Lung microvascular endothelial cell (primary cell): ENCODE measurements around the gene TULP3. TPM values are rescaled to one million over a fixed set of nuclear protein-coding genes. Genes with fewer than 3 reads are reported as not detected.

Source experiments
- DNase-seq, 2 donors: peaks; one replicate each; pipeline versions ENCODE4 v3.0.0 to v3.0.0-alpha.2; 2010; ENCODE audit warnings: low read depth in 2 of 2
- total RNA-seq: library from RNA; depleted of rRNA; stranded (reverse); fragments of >200 nt; gene quantifications from 2 replicates; pipeline ENCODE4 v1.2.1, GENCODE V29; 2014

The TULP3 gene
- total RNA-seq, 1 donor from 2014 or later = 15.9 TPM

DNA sequence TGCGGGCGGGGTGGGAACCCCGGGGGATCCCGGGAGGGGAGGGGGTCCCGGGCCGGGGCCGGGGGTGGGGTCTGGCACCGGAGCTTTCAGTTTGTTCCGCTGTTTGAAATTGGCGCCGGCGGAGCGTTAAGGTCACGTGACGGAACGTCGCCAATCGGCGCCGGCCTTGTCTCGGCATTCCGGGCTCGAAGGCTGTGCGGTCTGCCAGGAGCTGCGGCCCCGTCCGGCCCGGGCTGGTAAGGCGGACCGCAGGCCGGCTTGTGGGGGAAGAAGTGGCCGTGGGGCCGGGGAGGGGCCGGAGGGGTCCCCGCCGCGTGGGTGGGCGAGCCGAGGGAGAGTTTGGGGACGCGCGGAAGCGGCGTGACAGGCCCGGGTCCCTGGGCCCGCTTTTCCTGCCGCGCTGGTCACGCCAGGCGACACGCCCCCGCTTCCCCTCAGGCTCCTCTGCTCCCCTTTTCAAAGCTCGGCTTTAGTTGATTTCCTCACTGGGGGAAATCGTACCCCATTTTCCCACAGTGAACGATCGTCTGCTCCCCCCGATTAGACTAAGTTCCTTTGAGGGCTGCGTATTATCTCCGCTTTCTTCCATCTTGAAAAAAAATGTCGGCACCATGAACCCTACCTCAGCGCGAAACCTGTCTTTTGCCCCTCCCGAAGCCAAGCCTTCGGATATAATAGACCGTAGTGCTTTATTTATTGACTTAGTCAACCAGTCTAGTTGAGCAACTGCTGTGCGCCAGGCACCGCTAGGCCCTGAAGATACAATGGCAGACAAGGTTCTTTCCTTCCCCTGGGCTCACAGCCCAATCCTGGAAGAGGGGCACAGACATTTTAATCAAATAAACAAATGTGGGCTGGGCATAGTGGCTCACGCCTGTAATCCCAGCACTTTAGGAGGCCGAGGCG, 13.4 kb upstream of the TULP3 start, which contains the start of the genes FOXM1 and RHNO1:
TSS of gene FOXM1 (minus strand) at position 128 of the 906 bp plus-strand sequence. CDS start 2,696 bp downstream, outside the sequence.
TSS of gene RHNO1 (plus strand) at position 177 of the 906 bp plus-strand sequence. CDS start 8,144 bp downstream, outside the sequence.
- DNase-seq = peak; percentile 93 to 94

DNA sequence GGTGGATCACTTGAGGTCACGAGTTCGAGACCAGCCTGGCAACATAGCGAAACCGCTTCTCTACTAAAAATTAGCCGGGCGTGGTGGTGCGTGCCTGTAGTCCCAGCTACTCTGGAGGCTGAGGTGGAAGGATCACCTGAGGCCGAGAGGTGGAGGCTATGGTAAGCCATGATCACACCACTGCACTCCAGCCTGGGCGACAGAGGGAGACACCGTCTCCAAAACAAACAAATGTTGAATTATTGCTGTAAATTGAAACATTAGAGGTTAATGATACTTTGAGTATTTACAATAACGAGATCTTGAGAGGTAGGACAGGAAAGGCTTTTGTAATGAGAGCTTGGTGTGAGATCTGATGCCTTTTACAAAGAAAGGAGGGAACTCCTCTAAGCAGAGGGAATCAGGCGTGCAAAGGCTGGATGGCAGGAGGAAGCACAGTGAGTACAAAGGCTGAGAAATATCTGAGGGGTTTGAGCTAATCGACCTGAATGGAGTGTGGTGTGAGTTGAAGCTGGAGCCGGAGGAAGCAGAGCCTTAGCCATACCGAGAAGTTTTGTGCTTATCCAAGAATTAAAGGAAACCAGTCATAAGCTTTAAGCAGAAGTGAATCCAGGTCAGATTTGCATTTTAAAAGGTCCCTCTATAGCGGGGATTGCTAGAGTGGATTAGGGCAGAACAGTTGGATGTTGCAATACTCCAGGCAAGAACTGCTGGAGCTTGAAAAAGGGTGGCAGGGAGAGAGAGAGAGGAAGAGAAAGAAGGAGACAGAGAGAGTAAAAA, 12.5 kb upstream of the TULP3 start:
- peak in 1 of 2 donors; percentile 40 for DNase-seq

DNA sequence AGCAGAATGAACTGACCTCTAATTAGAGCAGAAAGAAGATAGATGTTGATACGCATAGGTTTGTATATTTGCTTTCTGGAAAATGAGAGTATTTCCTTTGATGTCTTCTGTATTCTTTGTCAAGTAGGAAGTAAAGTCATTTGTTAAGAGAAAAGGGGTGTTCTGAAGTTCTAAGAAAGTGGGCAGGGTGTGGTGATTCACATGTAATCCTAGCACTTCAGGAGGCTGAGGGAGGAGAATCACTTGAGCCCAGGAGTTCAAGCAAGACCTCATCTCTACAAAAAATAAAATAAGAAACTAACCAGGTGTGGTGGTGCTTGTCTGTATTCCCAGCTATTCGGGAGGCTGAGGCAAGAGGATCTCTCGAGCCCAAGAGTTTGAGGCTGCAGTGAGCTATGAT, 10.8 kb upstream of the TULP3 start:
- no peak for DNase-seq

DNA sequence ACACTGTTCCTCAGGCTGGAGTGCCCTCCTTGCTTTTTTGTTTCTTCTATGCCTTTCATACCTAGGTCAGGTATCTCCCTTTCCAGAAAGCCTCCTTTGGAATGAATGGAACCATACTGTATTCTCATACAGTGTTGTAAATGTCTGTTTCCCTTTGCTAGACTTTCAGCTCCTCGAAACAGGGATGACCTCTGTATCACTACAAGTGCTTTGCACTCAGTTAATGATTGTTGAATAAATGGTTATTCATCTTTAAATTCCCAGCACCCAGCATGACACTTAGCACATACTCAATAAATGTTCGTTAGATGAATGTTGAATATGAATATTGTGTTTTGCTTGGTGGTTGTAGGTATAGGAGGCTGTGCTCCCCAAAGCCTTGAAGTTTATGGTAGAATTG, 5.9 kb upstream of the TULP3 start:
- no peak for DNase-seq

DNA sequence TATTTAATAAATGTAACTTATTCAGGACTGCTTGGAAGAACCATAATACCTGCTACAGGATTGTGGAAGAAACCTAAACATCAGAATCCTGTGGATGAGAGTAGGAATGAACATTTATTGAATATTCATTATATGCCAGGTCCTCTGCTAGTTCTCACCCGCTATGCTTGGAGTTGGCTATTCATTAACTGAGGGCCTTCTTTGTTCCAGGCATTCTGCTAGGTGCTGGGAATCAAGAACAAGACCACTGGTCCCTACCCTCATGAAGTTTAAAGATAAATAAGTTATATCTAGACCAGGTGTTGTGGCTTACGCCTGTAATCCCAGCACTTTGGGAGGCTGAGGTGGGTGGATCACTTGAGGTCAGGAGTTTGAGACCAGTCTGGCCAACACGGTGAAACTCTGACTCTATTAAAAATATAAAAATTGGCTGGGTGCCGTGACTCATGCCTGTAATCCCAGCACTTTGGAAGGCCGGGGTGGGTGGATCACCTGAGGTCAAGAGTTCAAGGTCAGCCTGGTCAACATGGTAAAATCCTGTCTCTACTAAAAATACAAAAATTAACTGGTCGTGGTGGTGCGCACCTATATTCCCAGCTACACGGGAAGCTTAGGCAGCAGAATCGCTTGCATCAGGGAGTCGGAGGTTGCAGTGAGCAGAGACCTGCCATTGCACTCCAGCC, 3.8 kb upstream of the TULP3 start:
- no peak for DNase-seq

DNA sequence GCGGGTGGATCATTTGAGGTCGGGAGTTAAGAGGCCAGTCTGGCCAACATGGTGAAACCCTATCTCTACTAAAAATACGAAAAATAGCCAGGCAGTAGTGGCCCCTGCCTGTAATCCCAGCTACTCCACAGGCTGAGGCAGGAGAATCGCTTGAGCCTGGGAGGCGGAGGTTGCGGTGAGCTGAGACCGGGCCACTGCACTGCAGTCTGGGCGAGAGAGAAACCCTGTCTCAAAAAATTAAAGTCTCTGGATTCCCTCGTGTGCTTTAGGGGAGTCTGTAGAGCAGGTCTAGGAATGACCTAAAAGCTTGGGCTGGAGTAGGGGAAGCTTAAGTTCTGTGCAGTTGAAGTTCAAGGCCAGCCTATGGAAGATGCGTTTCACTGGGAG, 697 bp upstream of the TULP3 start:
- DNase-seq = no peak

DNA sequence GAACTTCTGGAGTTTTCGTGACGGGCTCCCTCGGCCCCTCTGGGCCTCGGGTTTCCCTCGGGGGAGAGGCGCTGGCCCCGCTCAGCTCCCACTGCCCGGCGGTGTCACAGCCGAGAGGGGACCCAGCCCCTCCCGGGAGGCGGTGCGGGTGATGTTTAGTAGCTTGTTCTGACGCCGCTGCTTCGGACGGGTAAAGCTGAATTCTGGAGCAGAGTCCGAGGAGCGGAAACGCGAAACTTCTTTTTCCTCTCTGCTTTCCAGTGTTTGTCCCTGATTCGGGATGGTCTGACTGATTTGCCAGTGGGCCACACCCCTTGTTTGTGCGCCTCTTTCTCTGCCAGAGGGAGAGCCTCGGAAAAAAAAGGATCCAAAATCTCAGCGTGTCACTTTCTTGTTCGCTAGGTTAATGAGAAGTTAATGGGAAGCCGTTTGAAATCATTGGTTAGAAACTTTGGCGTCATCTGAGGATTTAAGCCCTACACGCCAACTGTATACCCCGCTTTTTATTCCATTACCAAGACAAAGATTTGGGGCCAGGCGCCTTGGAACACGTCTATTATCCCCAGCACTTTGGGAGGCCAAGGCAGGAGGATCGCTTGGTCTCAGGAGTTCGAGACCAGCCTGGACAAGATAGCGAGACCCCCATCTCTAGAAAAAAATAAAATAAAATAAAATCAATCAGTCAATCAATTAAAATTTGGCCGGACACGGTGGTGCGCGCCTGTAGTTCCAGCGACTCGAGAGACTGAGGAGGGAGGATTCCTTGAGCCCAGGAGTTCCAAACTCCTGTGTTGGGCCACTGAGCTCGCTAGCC, 756 bp downstream of the TULP3 start:
- peak; percentile 61 to 75 for DNase-seq

DNA sequence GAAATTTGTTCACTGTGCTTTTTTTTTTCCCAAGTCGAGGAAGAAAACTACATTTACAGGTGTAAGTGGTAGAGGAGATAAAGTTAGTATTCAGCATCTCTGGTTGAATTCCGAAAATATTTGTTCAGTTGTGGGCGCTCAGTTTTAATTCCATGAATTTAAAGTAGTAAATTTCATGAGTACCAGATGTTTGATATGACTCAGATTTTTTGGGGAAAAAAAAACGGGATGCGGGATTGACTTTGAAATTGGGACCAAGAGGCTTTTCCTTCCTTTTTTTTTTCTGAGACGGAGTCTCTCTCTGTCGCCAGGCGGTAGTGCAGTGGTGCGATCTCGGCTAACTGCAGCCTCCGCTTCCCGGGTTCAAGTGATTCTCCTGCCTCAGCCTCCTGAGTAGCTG, 1.6 kb downstream of the TULP3 start:
- DNase-seq = no peak

DNA sequence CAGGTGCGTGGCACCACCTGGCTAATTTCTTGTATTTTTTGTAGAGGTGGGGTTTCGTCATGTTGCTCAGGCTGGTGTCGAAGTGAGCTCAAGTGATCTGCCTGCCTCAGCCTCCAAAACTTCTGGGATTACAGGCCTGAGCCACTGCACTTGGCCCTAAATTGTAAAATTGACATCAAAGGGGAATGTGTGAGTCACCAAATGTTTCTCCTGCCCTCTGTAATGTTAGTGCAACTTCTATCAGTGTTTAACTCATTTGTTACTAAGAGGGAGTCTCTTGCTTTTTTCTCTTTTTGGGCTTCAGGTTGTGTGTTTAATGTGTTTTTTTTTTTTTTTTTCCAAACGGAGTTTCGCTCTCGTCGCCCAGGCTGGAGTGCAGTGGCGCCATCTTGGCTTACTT, 2.3 kb downstream of the TULP3 start:
- DNase-seq = peak; percentile 54 to 60

DNA sequence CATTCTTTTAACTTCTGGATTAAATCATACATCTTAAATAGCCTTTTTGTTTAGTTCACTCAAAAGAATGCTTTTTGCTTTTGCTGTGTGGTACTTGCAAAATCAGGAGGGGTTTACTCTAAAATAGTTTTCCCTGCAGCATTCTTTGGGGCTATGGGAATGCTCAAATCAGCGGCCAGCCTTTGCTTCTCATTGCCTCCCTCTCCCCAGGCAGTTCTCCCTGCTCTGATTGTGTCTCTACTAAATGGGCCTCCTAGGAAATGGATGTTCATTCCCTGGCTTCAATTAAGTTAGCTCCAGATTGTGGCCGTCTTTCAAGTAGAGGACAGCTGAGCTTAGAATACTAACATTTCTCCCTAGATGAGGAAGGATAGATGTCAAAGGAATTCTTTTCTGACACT, 4.4 kb downstream of the TULP3 start:
- DNase-seq = no peak

DNA sequence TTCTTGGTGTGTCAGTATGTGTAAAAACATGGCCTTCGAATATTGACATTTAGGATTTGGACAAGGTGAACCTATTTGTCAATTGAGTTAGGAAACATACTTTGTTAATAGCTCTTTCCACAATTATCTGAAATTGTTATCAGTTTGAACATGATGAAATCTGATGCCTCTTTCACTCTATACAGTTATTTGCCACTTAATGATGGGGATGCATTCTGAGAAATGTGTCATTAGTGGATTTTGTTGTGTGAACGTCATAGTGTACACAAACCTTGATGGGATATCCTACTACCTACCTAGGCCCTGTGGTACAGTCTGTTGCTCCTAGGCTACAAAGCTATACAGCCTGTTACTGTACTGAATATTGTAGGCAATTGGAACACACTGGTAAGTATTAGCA, 4.8 kb downstream of the TULP3 start:
- peak in 1 of 2 donors; percentile 46 for DNase-seq

DNA sequence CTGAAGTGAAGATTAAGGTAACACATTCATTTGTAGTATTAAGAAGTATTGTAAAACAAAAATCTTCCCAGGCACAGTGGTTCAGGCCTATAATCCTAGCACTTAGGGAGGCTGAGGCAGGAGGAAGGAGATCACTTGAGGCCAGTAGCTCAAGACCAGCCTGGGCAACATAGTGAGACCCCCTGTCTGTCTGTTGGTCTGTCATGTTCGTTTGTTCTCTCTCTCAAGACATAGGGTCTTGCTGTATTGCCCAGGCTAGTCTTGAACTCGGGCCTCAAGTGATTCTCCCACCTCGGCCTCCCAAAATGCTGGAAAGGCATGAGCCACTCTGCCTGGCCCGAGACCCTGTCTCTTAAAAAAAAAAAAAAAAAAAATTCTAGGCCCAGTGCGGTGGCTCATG, 6.7 kb downstream of the TULP3 start:
- no peak for DNase-seq

DNA sequence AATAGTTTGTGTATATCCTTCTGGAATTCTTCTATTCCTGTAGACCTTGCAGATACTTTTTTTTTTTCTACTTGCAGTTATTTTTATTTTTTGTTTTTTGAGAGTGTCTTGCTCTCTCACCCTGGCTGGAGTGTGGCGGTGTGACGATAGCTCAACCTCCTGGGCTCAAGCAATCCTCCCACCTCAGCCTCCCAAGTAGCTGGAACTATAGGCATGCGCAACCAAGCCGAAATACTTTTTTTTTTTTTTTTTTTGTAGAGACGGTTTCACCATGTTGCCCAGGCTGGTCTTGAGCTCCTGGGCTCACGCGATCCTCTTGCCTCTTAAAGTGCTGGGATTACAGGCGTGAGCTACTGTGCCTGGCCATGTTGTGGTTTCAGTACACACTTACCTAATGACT, 10.0 kb downstream of the TULP3 start:
- no peak for DNase-seq

DNA sequence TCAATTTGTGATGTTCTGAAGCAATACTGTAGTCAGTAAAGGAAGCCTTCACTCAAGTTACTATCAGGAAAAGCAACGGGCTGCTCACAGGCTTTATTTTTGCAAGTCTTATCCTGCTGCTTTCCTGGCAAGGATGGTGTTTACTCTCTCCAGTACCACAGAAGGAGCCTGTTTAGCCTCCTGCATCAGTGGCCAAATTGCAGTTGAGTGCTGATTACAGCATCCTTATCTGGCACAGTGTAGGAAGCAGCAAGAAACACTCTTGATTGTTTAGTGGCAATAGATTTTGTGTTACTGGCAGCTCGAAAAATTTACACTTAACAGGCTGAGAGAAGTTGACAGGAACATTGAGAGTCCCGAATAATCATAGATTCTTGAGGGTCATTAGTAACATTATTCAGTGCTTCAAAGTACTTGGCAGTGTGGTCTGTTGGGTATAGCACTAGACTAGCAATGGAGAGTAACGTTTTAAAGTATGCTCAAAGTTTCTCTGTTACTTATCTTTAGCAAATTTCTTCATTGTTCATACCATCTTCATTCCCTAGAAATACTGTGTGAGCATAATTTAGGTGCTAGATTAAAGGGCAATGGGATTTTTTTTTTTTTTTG, 11.7 kb downstream of the TULP3 start:
- peak in 1 of 2 donors; percentile 17 for DNase-seq

DNA sequence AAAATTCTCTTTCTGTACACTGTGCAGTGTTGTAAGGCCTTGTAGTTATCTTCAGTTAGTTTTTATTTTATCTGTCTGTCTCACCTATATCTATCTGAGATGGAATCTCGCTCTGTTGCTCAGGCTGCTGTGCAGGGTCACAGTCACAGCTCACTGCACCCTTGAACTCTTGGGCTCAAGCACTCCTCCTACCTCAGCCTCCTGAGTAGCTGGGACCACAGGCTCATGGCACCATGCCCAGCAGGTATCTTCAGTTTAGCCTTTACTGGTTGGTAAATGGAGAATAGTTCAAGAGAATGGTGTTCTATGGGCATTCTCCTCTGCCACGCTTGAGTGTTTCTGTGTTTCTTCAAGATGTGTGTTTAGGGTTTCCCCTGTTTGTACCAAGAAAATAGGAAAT, 13.6 kb downstream of the TULP3 start:
- no peak for DNase-seq

DNA sequence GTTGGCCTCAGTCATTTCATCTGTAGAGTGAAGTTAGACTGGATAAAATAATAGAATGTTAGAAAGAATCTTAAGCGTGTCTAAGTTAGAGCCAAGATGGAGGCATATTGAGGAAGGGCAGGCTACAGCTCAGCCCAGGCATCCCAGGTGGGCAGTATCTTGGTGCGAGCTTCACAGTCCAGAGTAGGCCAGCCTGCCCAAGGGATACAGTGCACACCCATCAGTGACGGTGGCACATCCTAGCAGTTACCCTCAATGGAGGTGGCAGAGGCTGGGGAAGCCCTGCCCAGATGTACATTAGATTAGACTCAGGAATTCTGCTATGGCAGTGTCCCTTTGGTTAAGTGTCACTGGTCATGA, 21.5 kb downstream of the TULP3 start:
- DNase-seq = no peak

DNA sequence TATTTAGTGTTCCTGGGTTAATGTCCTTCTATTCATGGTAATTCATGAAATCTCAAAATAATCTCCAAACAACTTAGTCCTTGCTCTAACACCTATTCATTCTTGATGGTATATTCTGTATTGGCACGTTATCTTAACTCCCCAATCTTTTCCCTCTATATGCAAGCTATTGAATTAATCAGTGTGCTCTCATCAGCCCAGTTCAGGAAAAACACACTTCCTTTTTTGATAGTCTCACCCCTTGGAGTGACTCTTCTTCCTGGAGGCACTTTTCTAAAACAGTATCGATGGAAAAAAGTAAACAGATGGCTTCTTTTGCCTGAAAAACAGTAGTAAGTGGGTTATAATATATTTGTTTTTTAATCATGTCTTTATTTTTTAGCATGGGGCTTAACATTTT, 28.6 kb downstream of the TULP3 start:
- peak; percentile 62 to 82 for DNase-seq

DNA sequence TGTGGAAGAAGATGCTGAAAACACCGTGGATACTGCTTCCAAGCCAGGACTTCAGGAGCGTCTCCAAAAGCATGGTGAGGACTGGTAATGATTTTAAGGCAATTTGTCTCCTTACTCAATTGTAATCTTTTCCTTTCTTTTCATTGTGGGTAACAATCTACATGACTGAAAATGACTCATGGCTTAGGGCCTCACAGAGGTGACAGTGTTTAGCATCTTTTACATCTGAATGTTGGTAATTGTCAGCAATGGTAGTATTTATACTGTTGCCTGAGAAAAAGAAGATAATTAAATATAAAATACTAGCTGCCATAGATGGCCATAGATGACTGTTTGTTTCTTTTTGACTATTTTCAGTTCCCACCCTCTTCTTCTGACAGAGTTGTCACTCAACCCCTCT, 31.6 kb downstream of the TULP3 start:
- DNase-seq = no peak

DNA sequence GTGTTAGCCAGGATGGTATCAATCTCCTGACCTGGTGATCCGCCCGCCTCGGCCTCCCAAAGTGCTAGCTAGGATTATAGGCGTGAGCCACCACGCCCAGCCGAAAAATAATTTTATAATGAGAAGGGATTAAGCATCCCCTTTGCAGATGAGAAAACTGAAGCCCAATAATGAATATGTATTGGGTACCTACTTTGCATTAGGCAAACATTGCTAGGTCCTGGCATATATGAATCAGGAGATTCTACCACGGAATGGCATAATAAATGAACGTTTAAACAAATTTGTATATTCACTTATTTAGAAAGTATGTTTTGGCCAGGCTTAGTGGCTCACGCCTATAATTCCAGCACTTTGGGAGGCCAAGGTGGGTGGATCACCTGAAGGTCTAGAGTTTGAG, 32.4 kb downstream of the TULP3 start:
- DNase-seq = no peak

DNA sequence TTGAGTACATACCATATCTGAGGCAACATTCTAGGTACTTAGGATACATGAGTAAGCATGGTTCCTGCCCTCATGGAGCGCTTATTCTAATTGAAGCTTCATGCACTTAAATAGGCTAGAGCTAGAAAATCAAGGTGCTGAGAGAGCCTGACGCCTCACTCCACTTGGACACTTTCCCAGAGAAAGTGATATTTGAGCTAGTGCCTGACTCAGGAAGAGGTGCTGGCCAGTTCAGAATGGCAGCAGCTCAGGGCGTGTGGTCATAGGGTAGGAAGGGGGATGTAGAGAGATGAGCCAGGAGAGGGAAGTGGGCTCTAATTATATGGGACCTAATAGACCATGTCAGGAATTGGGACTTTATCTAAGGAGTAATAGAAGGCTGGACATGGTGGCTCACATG, 33.3 kb downstream of the TULP3 start:
- peak; percentile 29 to 36 for DNase-seq
